Measurements from ENCODE around the gene SNURF. TPM values are rescaled to one million over a fixed set of nuclear protein-coding genes. Genes with fewer than 3 reads are reported as not detected.
"Not testable (repeated sequence)": the region's sequence is repeated elsewhere in the genome, so short reads cannot be mapped to it uniquely, and the experiment has no call there.

The SNURF gene
- total and polyA plus RNA-seq, 2 experiments from 2014 or later: 7.2 to 12.0 TPM

DNA sequence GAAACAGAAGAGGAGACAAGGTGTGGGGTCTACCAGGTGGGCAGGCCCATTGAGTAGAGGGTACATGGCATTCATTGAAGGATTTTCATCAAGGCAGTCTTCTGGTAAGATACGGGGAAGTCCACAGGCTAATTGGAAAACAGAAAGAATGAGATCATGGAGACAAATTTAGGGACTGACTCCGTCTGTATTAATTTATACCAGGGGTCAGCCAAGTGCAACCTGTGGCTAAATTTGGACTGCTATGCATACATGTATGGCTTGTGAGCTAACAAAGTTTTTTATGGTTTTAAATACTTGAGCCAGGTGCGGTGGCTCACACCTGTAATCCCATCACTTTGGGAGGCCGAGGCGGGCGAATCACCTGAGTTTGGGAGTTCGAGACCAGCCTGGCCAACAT is 21.1 kb upstream of the SNURF start:
- Histone ChIP-seq H2AFZ (no peak overlapping the region), H3K9me2 (replicated peaks; ENCODE audit: insufficient read depth) (no peaks in the 10 kb centered on the region), H3K4me3 (no peak overlapping the region), H3K79me2 (no peaks in the 10 kb centered on the region), H3K36me3 (replicated peaks; ENCODE audit: insufficient read depth, low read depth) (no peaks in the 10 kb centered on the region), H3K27me3 (no peaks in the 10 kb centered on the region), H3K27ac (no peak overlapping the region), H3K4me2 (no peak overlapping the region), H4K20me1 (ENCODE audit: insufficient read depth, poor library complexity, severe bottlenecking) (no peaks in the 10 kb centered on the region), H3K4me1 (ENCODE audit: insufficient read depth) (no peaks in the 10 kb centered on the region), H3K9me3 (ENCODE audit: low read depth) (no peaks in the 10 kb centered on the region)
- no peak for TF ChIP-seq EZH2phosphoT487 (IDR thresholded peaks at IDR 0.05; ENCODE audit: low read depth, severe bottlenecking, unreplicated experiment)
- TF ChIP-seq EZH2 (IDR thresholded peaks at IDR 0.05; ENCODE audit: borderline replicate concordance): no peak
- TF ChIP-seq, protein P1, sequence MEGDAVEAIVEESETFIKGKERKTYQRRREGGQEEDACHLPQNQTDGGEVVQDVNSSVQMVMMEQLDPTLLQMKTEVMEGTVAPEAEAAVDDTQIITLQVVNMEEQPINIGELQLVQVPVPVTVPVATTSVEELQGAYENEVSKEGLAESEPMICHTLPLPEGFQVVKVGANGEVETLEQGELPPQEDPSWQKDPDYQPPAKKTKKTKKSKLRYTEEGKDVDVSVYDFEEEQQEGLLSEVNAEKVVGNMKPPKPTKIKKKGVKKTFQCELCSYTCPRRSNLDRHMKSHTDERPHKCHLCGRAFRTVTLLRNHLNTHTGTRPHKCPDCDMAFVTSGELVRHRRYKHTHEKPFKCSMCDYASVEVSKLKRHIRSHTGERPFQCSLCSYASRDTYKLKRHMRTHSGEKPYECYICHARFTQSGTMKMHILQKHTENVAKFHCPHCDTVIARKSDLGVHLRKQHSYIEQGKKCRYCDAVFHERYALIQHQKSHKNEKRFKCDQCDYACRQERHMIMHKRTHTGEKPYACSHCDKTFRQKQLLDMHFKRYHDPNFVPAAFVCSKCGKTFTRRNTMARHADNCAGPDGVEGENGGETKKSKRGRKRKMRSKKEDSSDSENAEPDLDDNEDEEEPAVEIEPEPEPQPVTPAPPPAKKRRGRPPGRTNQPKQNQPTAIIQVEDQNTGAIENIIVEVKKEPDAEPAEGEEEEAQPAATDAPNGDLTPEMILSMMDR (IDR thresholded peaks at IDR 0.05; ENCODE audit: poor library complexity): no peak
- WGBS (ENCODE audit: low lambda C conversion rate, missing lambda C conversion rate): 95% methylated on average over 7 of the region's 7 CpGs
- DNase-seq (ENCODE audit: low spot score): no peak

DNA sequence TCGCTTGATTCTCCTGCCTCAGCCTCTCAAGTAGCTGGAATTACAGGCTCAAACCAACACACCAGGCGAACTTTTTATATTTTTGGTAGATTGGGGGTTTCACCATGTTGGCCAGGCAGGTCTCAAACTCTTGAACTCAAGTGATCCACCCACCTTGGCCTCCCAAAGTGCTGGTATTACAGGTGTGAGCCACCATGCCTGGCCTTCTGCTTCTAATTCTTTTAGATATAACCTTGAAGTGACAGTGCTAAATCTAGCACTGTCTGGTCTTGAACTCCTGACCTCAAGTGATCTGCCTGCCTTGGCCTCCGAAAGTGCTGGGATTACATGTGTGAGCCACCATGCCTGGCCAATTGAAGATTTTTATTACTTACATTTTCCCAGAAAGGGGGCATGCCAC is 16.6 kb upstream of the SNURF start:
- not testable (repeated sequence) for H3K4me2 ChIP-seq; DNase-seq (ENCODE audit: low spot score); H2AFZ ChIP-seq; H3K36me3 ChIP-seq (replicated peaks; ENCODE audit: insufficient read depth, low read depth); H3K79me2 ChIP-seq; H3K9me2 ChIP-seq (replicated peaks; ENCODE audit: insufficient read depth); H3K4me1 ChIP-seq (ENCODE audit: insufficient read depth); H3K4me3 ChIP-seq; H3K27ac ChIP-seq; H3K9me3 ChIP-seq (ENCODE audit: low read depth); H3K27me3 ChIP-seq; H4K20me1 ChIP-seq (ENCODE audit: insufficient read depth, poor library complexity, severe bottlenecking)
- 75% methylated on average over 3 of the region's 3 CpGs for WGBS (ENCODE audit: low lambda C conversion rate, missing lambda C conversion rate)

DNA sequence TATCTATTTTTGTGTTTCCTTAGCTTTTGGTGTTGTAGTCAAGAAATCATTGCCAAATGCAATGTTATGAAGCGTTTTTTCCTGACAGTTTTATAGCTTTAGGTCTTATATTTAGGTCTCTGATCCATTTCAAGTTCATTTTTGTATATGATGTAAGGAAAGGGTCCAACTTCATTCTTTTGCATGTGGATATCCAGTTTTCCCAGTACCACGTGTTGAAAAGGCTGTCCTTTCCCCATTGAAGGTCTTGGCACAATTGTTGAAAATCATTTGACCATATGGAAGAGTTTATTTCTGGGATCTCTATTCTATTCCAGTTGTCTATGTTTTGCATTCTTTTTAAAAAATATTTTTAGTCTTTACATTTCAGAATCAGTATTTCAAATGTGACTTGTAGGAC is 14.6 kb upstream of the SNURF start:
- Histone ChIP-seq H3K4me2 (no peak overlapping the region), H3K4me1 (ENCODE audit: insufficient read depth) (no peaks in the 10 kb centered on the region), H3K9me3 (ENCODE audit: low read depth) (no peaks in the 10 kb centered on the region), H3K36me3 (replicated peaks; ENCODE audit: insufficient read depth, low read depth) (no peaks in the 10 kb centered on the region), H3K79me2 (no peaks in the 10 kb centered on the region), H2AFZ (no peak overlapping the region), H3K27ac (no peak overlapping the region), H3K9me2 (replicated peaks; ENCODE audit: insufficient read depth) (no peaks in the 10 kb centered on the region), H3K4me3 (no peak overlapping the region), H4K20me1 (ENCODE audit: insufficient read depth, poor library complexity, severe bottlenecking) (no peaks in the 10 kb centered on the region), H3K27me3 (no peaks in the 10 kb centered on the region)
- WGBS (ENCODE audit: low lambda C conversion rate, missing lambda C conversion rate): 54% methylated on average over 2 of the region's 2 CpGs
- DNase-seq (ENCODE audit: low spot score): no peak
- TF ChIP-seq, protein P1 (IDR thresholded peaks at IDR 0.05; ENCODE audit: poor library complexity): no peak
- TF ChIP-seq EZH2 (IDR thresholded peaks at IDR 0.05; ENCODE audit: borderline replicate concordance) (no peak), EZH2phosphoT487 (IDR thresholded peaks at IDR 0.05; ENCODE audit: low read depth, severe bottlenecking, unreplicated experiment) (no peak)

DNA sequence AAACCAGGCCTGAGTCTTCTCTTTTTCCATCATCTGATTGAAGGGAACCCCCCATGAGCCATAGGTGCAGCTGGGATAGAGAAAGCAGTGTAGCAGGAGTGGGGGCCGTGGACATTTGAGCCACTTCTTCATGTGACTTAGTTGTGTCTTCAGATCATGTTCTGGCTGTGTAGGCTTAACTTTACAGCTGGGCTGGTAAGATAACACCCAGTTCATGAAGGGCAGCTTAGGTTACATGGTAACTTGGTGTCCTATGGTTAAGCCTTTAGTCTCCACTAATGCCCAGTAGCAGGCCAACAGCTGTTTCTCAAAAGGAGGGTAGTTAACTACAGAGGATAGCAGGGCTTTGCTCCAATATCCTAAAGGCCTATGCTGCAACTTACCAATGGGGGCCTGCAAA is 11.4 kb upstream of the SNURF start:
- Histone ChIP-seq H3K9me2 (replicated peaks; ENCODE audit: insufficient read depth) (no peaks in the 10 kb centered on the region), H3K79me2 (no peaks in the 10 kb centered on the region), H3K27ac (no peak overlapping the region), H3K4me2 (no peak overlapping the region), H3K9me3 (ENCODE audit: low read depth) (no peaks in the 10 kb centered on the region), H3K4me3 (no peak overlapping the region), H3K27me3 (no peaks in the 10 kb centered on the region), H2AFZ (no peak overlapping the region), H3K36me3 (replicated peaks; ENCODE audit: insufficient read depth, low read depth) (no peaks in the 10 kb centered on the region), H4K20me1 (ENCODE audit: insufficient read depth, poor library complexity, severe bottlenecking) (no peaks in the 10 kb centered on the region), H3K4me1 (ENCODE audit: insufficient read depth) (no peaks in the 10 kb centered on the region)
- WGBS (ENCODE audit: low lambda C conversion rate, missing lambda C conversion rate): 61% methylated on average over 1 of the region's 1 CpG
- DNase-seq (ENCODE audit: low spot score): no peak
- TF ChIP-seq, protein P1 (IDR thresholded peaks at IDR 0.05; ENCODE audit: poor library complexity): no peak
- TF ChIP-seq EZH2phosphoT487 (IDR thresholded peaks at IDR 0.05; ENCODE audit: low read depth, severe bottlenecking, unreplicated experiment): no peak
- TF ChIP-seq EZH2 (IDR thresholded peaks at IDR 0.05; ENCODE audit: borderline replicate concordance): no peak

Data from hepatocyte (in vitro differentiated cells).